Muscle of back (tissue), 11 donors: ENCODE data around the gene PPP2R5A. TPM values are rescaled to one million over a fixed set of nuclear protein-coding genes. Genes with fewer than 3 reads are reported as not detected.
A peak's percentile ranks its signal among the peaks of the same experiment; 100 is the strongest.
"Not testable (repeated sequence)": the region's sequence is repeated elsewhere in the genome, so short reads cannot be mapped to it uniquely, and the experiment has no call there.

Experiments
- DNase-seq, 3 donors: peaks; one replicate each; pipeline versions ENCODE4 v3.0.0 to v3.0.0-alpha.2; 2013
- polyA plus RNA-seq, 10 donors: library from polyadenylated mRNA; unstranded; fragments of 120-200 nt; gene quantifications; one replicate each; pipeline ENCODE4 v1.2.1, GENCODE V29; 2013; ENCODE audit not compliant: insufficient read length in 10 of 10

The PPP2R5A gene
- polyA plus RNA-seq, 10 donors = 21.2 to 33.1 (median 29.3) TPM

GRCh38 chr1:212353181-212353580 is 68.0 kb downstream of the PPP2R5A start:
- no peak for DNase-seq

- DNase-seq = no peak
Measured at GRCh38 chr1:212354464-212354863, 69.3 kb downstream of the PPP2R5A start.

GRCh38 chr1:212355230-212355969 is 70.2 kb downstream of the PPP2R5A start:
- peak in 1 of 3 donors; percentile 9 for DNase-seq

GRCh38 chr1:212359794-212360479 is 74.7 kb downstream of the PPP2R5A start:
- DNase-seq = no peak

- DNase-seq = no peak
Measured at GRCh38 chr1:212364985-212365384, 79.8 kb downstream of the PPP2R5A start.

GRCh38 chr1:212366901-212367300 is 81.7 kb downstream of the PPP2R5A start:
- DNase-seq = no peak

GRCh38 chr1:212367474-212368072 is 82.4 kb downstream of the PPP2R5A start:
- no peak for DNase-seq

- peak; percentile 26 to 49 (median 33) for DNase-seq
Measured at GRCh38 chr1:212368073-212368484, 82.9 kb downstream of the PPP2R5A start.

GRCh38 chr1:212375986-212376385 is 90.8 kb downstream of the PPP2R5A start:
- no peak for DNase-seq

GRCh38 chr1:212377644-212378043 is 92.4 kb downstream of the PPP2R5A start:
- no peak for DNase-seq

- DNase-seq = no peak
Measured at GRCh38 chr1:212379366-212379765, 94.2 kb downstream of the PPP2R5A start.

GRCh38 chr1:212381397-212382035 is 96.3 kb downstream of the PPP2R5A start:
- no peak for DNase-seq

- no peak for DNase-seq
Measured at GRCh38 chr1:212386029-212386428, 100.8 kb downstream of the PPP2R5A start.

GRCh38 chr1:212388985-212389716 is 103.9 kb downstream of the PPP2R5A start:
- no peak for DNase-seq

GRCh38 chr1:212395678-212396437 is 110.6 kb downstream of the PPP2R5A start:
- DNase-seq = not testable (repeated sequence)

GRCh38 chr1:212396638-212397037 is 111.4 kb downstream of the PPP2R5A start:
- DNase-seq = no peak

- no peak for DNase-seq
Measured at GRCh38 chr1:212397171-212397570, 112.0 kb downstream of the PPP2R5A start.

GRCh38 chr1:212401042-212401441 is 115.8 kb downstream of the PPP2R5A start:
- no peak for DNase-seq

- DNase-seq = no peak
Measured at GRCh38 chr1:212401838-212402582, 116.8 kb downstream of the PPP2R5A start.

GRCh38 chr1:212402666-212403321 is 117.6 kb downstream of the PPP2R5A start:
- no peak for DNase-seq
